Gastrocnemius medialis (tissue), 4 donors: ENCODE measurements around the gene PROM2. TPM values are rescaled to one million over a fixed set of nuclear protein-coding genes. Genes with fewer than 3 reads are reported as not detected.
A peak's percentile ranks its signal among the peaks of the same experiment; 100 is the strongest.

ENCODE experiments used
- ATAC-seq, 2 donors: fragments of 150-250 bp; one replicate each; pipeline ENCODE4 v1.9.1; 2016
- DNase-seq, 2 donors: peaks; one replicate each; pipeline ENCODE4 v3.0.0-alpha.2; 2019
- H3K27ac ChIP-seq, 4 donors: fragments of 200-600 bp; sonication (generic); 1 replicate in 1 of 4; 2 replicates in 3 of 4; pipeline ENCODE4 v1.5.1; 2016 to 2018; ENCODE audit warnings: mild to moderate bottlenecking in 2 of 4, moderate library complexity in 1 of 4
- H3K27me3 ChIP-seq, 3 donors: fragments of 200-600 bp; sonication (generic) in 2 of 3; 1 replicate in 1 of 3; 2 replicates in 2 of 3; pipeline versions ENCODE4 v1.5.1 to v1.6.0; 2016 to 2019; ENCODE audit warnings: mild to moderate bottlenecking in 1 of 3, moderate library complexity in 1 of 3
- H3K36me3 ChIP-seq, 2 donors: fragments of 200-600 bp; sonication (generic) in 1 of 2; one replicate each; pipeline ENCODE4 v1.5.1; 2017 to 2018
- H3K4me1 ChIP-seq, 2 donors: fragments of 200-600 bp; sonication (generic) in 1 of 2; one replicate each; pipeline ENCODE4 v1.5.1; 2016 to 2017; ENCODE audit warnings: mild to moderate bottlenecking in 2 of 2
- H3K4me3 ChIP-seq, 4 donors: fragments of 200-600 bp; sonication (generic) in 3 of 4; 1 replicate in 1 of 4; 2 replicates in 3 of 4; pipeline ENCODE4 v1.5.1; 2016 to 2019; ENCODE audit warnings: mild to moderate bottlenecking in 2 of 4
- H3K9me3 ChIP-seq, 3 donors: fragments of 200-600 bp; sonication (generic) in 2 of 3; 1 replicate in 1 of 3; 2 replicates in 2 of 3; pipeline ENCODE4 v1.5.1; 2016 to 2019
- POLR2A ChIP-seq, 2 donors: fragments of 450-650 bp; IDR thresholded peaks; one replicate each; pipeline ENCODE4 v1.6.1; 2017; ENCODE audit warnings: antibody characterized with exemption in 2 of 2, mild to moderate bottlenecking in 2 of 2, moderate library complexity in 2 of 2
- in situ Hi-C, 4 donors: fragments of 200-750 bp; cut with MboI; loops; one replicate each; pipeline versions ENCODE4 v1.15.0 to v1.8.0; 2017; ENCODE audit warnings: low sequenced_read_pairs in 4 of 4
- intact Hi-C: fragments of 100-400 bp; cut with DNase I; formaldehyde crosslinking; loops from one replicate; pipeline ENCODE4 v1.15.1; 2023; ENCODE audit warnings: low total_unique reads
- total RNA-seq, 4 donors: library from RNA; depleted of rRNA; stranded (reverse); fragments of >200 nt; gene quantifications; one replicate each; pipeline versions ENCODE4 v1.1.0 to v1.2.3, GENCODE V29; 2016
- TF ChIP-seq, protein P1 (sequence below), 5 experiments: fragments of 450-650 bp in 3 of 5; fragments of 200-600 bp in 2 of 5; sonication (generic) in 2 of 5; IDR thresholded peaks in 4 of 5; conservative IDR thresholded peaks in 1 of 5; 1 replicate in 4 of 5; 2 replicates in 1 of 5; pipeline ENCODE4 v1.5.1; 2016 to 2019; ENCODE audit warnings: antibody characterized with exemption in 5 of 5, mild to moderate bottlenecking in 3 of 5, moderate library complexity in 3 of 5

The PROM2 gene
- total RNA-seq, 4 donors from 2014 or later, result 0.33 to 0.46 TPM; not detected in 2

- Histone ChIP-seq H3K4me3 (no peak overlapping the region), H3K36me3 (no peaks in the 10 kb centered on the region), H3K4me1 (no peaks in the 10 kb centered on the region), H3K27ac (no peak overlapping the region), H3K27me3 (peaks cover 0 to 5% (median 0%) of the 10 kb centered on the region in 3 donors), H3K9me3 (no peaks in the 10 kb centered on the region)
- TF ChIP-seq, protein P1, sequence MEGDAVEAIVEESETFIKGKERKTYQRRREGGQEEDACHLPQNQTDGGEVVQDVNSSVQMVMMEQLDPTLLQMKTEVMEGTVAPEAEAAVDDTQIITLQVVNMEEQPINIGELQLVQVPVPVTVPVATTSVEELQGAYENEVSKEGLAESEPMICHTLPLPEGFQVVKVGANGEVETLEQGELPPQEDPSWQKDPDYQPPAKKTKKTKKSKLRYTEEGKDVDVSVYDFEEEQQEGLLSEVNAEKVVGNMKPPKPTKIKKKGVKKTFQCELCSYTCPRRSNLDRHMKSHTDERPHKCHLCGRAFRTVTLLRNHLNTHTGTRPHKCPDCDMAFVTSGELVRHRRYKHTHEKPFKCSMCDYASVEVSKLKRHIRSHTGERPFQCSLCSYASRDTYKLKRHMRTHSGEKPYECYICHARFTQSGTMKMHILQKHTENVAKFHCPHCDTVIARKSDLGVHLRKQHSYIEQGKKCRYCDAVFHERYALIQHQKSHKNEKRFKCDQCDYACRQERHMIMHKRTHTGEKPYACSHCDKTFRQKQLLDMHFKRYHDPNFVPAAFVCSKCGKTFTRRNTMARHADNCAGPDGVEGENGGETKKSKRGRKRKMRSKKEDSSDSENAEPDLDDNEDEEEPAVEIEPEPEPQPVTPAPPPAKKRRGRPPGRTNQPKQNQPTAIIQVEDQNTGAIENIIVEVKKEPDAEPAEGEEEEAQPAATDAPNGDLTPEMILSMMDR (IDR thresholded peaks at IDR 0.05 in 4 of 5, conservative IDR thresholded peaks at IDR 0.05 in 1 of 5), result peak in 4 of 5 experiments; percentile 27 to 39 (median 32)
- no peak for TF ChIP-seq POLR2A (IDR thresholded peaks at IDR 0.05)
- ATAC-seq (peak in 1 of 2 donors; percentile 33), DNase-seq (no peak)
- in situ Hi-C loops, result no loop called here
- intact Hi-C loops, result loop anchor here (2.0 kb wide), 2 partner anchors 82 to 122 kb away; no protein-coding TSS in a partner anchor
Observed at GRCh38 chr2:95314964-95315611, 40.8 kb downstream of the PROM2 start.

GRCh38 chr2:95315801-95316411, 41.7 kb downstream of the PROM2 start:
- Histone ChIP-seq H3K4me1 (no peaks in the 10 kb centered on the region), H3K9me3 (no peaks in the 10 kb centered on the region), H3K36me3 (no peaks in the 10 kb centered on the region), H3K27ac (no peak overlapping the region), H3K27me3 (peaks cover 0 to 5% (median 0%) of the 10 kb centered on the region in 3 donors), H3K4me3 (no peak overlapping the region)
- intact Hi-C loops (loop anchor here (2.0 kb wide), 2 partner anchors 83 to 123 kb away; no protein-coding TSS in a partner anchor), in situ Hi-C loops (no loop called here)
- TF ChIP-seq, protein P1 (IDR thresholded peaks at IDR 0.05 in 4 of 5, conservative IDR thresholded peaks at IDR 0.05 in 1 of 5), result no peak
- TF ChIP-seq POLR2A (IDR thresholded peaks at IDR 0.05), result no peak
- DNase-seq, result no peak
- no peak for ATAC-seq

DNA sequence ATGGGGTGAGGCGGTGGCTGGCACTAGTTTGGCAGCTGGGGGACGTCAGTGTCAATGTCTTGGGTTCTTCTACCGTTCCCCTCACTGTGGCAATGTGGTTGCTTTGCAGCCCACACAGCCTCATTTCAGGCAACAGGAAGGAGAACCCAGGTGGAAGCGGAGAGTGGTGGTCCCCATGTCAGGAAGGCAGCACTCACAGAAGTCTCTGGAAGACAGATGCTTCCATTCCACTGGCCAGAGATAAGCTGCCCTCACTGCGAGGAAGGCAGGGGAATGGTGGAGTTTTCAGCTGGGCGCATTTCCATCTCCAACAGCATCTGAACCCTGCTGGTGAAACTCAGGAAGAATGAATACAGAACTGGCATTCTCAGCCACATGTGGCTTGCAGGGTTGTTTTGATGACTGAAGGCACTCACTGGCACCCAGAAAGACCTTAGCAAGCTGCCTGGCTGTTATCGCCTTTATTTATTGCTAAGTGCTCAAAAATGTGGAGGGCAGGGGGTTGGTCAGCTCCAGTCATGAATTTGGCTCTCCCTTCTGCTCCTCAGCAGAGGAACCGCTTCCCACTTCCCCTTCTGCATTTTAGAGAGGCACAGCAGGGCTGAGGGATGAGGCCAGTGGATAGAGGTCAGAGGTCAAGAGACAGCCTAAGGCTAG, 42.3 kb downstream of the PROM2 start:
- no peaks in the 10 kb centered on the region for H3K9me3 ChIP-seq
- peaks cover 0 to 5% (median 0%) of the 10 kb centered on the region in 3 donors for H3K27me3 ChIP-seq
- intact Hi-C loops, result no loop called here
- TF ChIP-seq, protein P1 (IDR thresholded peaks at IDR 0.05 in 4 of 5, conservative IDR thresholded peaks at IDR 0.05 in 1 of 5), result no peak
- no peak for TF ChIP-seq POLR2A (IDR thresholded peaks at IDR 0.05)
- H3K36me3 ChIP-seq, result no peaks in the 10 kb centered on the region
- in situ Hi-C loops, result no loop called here
- no peaks in the 10 kb centered on the region for H3K4me1 ChIP-seq
- no peak overlapping the region for H3K4me3 ChIP-seq
- no peak overlapping the region for H3K27ac ChIP-seq
- ATAC-seq (no peak), DNase-seq (no peak)

- intact Hi-C loops, result no loop called here
- Histone ChIP-seq H3K27ac (no peak overlapping the region), H3K27me3 (peaks cover 0 to 5% (median 0%) of the 10 kb centered on the region in 3 donors), H3K4me1 (no peaks in the 10 kb centered on the region), H3K36me3 (no peaks in the 10 kb centered on the region), H3K9me3 (no peaks in the 10 kb centered on the region), H3K4me3 (no peak overlapping the region)
- TF ChIP-seq, protein P1 (IDR thresholded peaks at IDR 0.05 in 4 of 5, conservative IDR thresholded peaks at IDR 0.05 in 1 of 5), result no peak
- no peak for TF ChIP-seq POLR2A (IDR thresholded peaks at IDR 0.05)
- ATAC-seq, result no peak
- in situ Hi-C loops, result no loop called here
- DNase-seq, result no peak
Observed at GRCh38 chr2:95317123-95317500, 42.9 kb downstream of the PROM2 start.
